AML-193 (cell line): Measurements from ENCODE around the gene RHOBTB3.
"Not testable (repeated sequence)": the region's sequence is repeated elsewhere in the genome, so short reads cannot be mapped to it uniquely, and the experiment has no call there.

Experiments used
- DNase-seq, 2 experiments: peaks; one replicate each; lab custom pipeline; 2025; lab: John Stamatoyannopoulos, UW

RHOBTB3 gene

GRCh38 chr5:95730730-95731570 lies at the start of gene RHOBTB3:
Gene RHOBTB3, plus strand, starts transcription at chr5:95731336. Its CDS starts 347 bp downstream, at chr5:95731683.
- peak; percentile 48 to 54 for DNase-seq

GRCh38 chr5:95682891-95683290 lies 48.2 kb upstream of the RHOBTB3 start, which contains the start of gene SPATA9:
Gene SPATA9, minus strand, starts transcription at chr5:95682991. Its CDS starts 137 bp downstream, at chr5:95682854.
- no peak for DNase-seq

- no peak for DNase-seq
Measured at GRCh38 chr5:95684361-95684760, 46.8 kb upstream of the RHOBTB3 start.

- DNase-seq: no peak
Measured at GRCh38 chr5:95686651-95687050, 44.5 kb upstream of the RHOBTB3 start.

GRCh38 chr5:95689680-95690079 lies 41.5 kb upstream of the RHOBTB3 start:
- DNase-seq: no peak

- DNase-seq: no peak
Measured at GRCh38 chr5:95690333-95690732, 40.8 kb upstream of the RHOBTB3 start.

- DNase-seq: no peak
Measured at GRCh38 chr5:95697781-95698681, 33.1 kb upstream of the RHOBTB3 start.

- DNase-seq: no peak
Measured at GRCh38 chr5:95699337-95699736, 31.8 kb upstream of the RHOBTB3 start.

GRCh38 chr5:95701074-95701473 lies 30.1 kb upstream of the RHOBTB3 start:
- no peak for DNase-seq

GRCh38 chr5:95704150-95704549 lies 27.0 kb upstream of the RHOBTB3 start:
- DNase-seq: no peak

- not testable (repeated sequence) for DNase-seq
Measured at GRCh38 chr5:95706196-95706595, 24.9 kb upstream of the RHOBTB3 start.

GRCh38 chr5:95707055-95707454 lies 24.1 kb upstream of the RHOBTB3 start:
- DNase-seq: no peak

GRCh38 chr5:95707534-95708188 lies 23.5 kb upstream of the RHOBTB3 start:
- DNase-seq: not testable (repeated sequence)

GRCh38 chr5:95708876-95709275 lies 22.3 kb upstream of the RHOBTB3 start:
- no peak for DNase-seq

GRCh38 chr5:95709967-95710650 lies 21.0 kb upstream of the RHOBTB3 start:
- DNase-seq: no peak

- not testable (repeated sequence) for DNase-seq
Measured at GRCh38 chr5:95710651-95711500, 20.3 kb upstream of the RHOBTB3 start.

GRCh38 chr5:95711501-95712346 lies 19.4 kb upstream of the RHOBTB3 start:
- no peak for DNase-seq

GRCh38 chr5:95712347-95712958 lies 18.7 kb upstream of the RHOBTB3 start:
- DNase-seq: no peak

GRCh38 chr5:95713246-95713645 lies 17.9 kb upstream of the RHOBTB3 start:
- DNase-seq: not testable (repeated sequence)
